ENCODE measurements around the gene ADNP2. TPM values are rescaled to one million over a fixed set of nuclear protein-coding genes. Genes with fewer than 3 reads are reported as not detected.

The ADNP2 gene
- total RNA-seq, 4 donors from 2014 or later = 18.1 to 22.6 (median 19.9) TPM

- H3K4me3 ChIP-seq (ENCODE audit: low read depth, poor library complexity, severe bottlenecking) = no peak overlapping the region
- 23 to 31% methylated on average over 23 of the region's 23 CpGs for WGBS, 2 donors
- no peak for TF ChIP-seq POLR2A (IDR thresholded peaks at IDR 0.05)
- peak in 1 of 3 donors; percentile 10 for TF ChIP-seq CTCF (IDR thresholded peaks at IDR 0.05)
- DNase-seq (ENCODE audit: low spot score in 2 of 2) = peak in 1 of 2 donors; percentile 91
- intact Hi-C loops (cut with DNase I; ENCODE audit: low total_unique reads) = no loop called here
These were observed 62.2 kb downstream of the ADNP2 start for GRCh38 chr18:80171054-80171872.

GRCh38 chr18:80172056-80172455, 63.0 kb downstream of the ADNP2 start:
- H3K4me3 ChIP-seq (ENCODE audit: low read depth, poor library complexity, severe bottlenecking) = no peak overlapping the region
- intact Hi-C loops (cut with DNase I; ENCODE audit: low total_unique reads) = no loop called here
- DNase-seq (ENCODE audit: low spot score in 2 of 2) = no peak
- no peak for TF ChIP-seq POLR2A (IDR thresholded peaks at IDR 0.05)
- no peak for TF ChIP-seq CTCF (IDR thresholded peaks at IDR 0.05)
- 53 to 55% methylated on average over 4 of the region's 4 CpGs for WGBS, 2 donors

- TF ChIP-seq POLR2A (IDR thresholded peaks at IDR 0.05) = no peak
- TF ChIP-seq CTCF (IDR thresholded peaks at IDR 0.05) = no peak
- no peak for DNase-seq (ENCODE audit: low spot score in 2 of 2)
- H3K4me3 ChIP-seq (ENCODE audit: low read depth, poor library complexity, severe bottlenecking) = no peak overlapping the region
- 87% methylated on average over 10 of the region's 10 CpGs for WGBS, 2 donors
- intact Hi-C loops (cut with DNase I; ENCODE audit: low total_unique reads) = no loop called here
These were observed 64.0 kb downstream of the ADNP2 start for GRCh38 chr18:80173060-80173459.

DNA sequence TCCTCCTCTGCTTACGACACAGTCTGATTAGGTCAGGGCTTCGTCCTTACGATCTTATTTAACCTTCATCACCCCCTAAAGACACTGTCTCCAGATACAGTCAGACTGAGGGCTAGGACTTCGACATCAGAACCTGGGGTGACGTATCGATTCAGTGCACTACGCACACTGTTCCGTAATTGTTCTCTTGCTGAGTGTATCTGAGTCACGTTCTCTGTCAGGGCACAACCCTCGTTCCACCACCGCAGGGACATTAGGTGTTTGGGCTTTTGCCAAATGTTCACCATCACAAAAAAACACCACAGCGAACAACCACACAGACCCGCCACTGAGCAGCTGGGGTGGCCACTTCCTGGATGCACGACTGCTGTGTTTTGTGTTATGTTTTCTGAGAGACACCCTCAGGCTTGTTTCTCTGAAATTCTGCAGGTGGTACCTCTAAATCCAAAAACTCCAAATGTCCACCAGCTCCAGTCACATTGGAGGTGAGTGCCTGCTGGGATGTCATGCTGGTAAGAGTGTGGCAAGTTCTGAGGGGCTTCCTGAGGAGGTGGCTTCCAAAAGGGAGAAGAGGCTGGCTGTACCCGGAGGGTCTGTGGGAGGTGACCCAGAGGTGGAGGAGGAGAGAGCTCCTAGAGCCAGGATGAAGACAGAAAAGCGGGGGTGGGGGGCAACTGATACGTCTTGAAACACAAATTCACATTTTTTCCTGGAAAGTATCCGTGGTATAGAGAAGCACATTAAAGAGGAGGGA, 66.6 kb downstream of the ADNP2 start:
- 57 to 58% methylated on average over 18 of the region's 18 CpGs for WGBS, 2 donors
- TF ChIP-seq CTCF (IDR thresholded peaks at IDR 0.05) (no peak), POLR2A (IDR thresholded peaks at IDR 0.05) (no peak)
- DNase-seq (ENCODE audit: low spot score in 2 of 2) = no peak
- intact Hi-C loops (cut with DNase I; ENCODE audit: low total_unique reads) = no loop called here
- no peak overlapping the region for H3K4me3 ChIP-seq (ENCODE audit: low read depth, poor library complexity, severe bottlenecking)

DNA sequence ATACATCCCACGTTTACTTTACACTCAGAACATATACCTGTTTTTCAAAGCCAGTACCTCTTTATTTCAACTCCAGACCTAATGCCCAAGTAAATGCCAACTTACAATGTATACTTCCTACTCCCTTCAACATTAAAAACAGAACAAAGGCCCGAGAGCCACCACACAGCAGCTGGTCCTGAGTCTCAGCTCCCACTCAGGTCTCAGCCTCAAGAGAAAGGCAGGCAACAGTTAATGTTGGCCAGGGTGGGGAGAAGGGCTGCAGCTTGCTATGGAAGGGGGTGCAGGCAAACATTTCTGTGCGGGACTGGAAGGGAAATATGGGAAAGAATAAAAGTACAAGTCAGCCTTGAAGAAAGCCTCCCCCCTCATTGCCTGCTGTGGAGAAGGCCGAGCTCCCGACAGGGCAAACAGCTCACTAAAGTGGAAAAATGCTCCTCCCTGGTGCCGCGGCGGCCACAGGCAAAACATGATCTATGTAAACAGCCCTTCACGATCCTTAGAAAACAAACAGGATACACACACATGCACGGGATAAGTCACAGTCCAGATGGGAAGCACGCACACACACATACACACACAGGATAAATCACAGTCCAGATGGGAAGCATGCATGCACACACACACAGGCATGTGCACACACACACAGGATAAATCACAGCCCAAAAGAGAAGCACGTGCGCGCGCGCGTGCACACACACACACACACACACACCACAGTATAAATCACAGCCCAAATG, 67.4 kb downstream of the ADNP2 start:
- no peak for DNase-seq (ENCODE audit: low spot score in 2 of 2)
- H3K4me3 ChIP-seq (ENCODE audit: low read depth, poor library complexity, severe bottlenecking) = no peak overlapping the region
- 28 to 37% methylated on average over 17 of the region's 17 CpGs for WGBS, 2 donors
- intact Hi-C loops (cut with DNase I; ENCODE audit: low total_unique reads) = no loop called here
- no peak for TF ChIP-seq POLR2A (IDR thresholded peaks at IDR 0.05)
- TF ChIP-seq CTCF (IDR thresholded peaks at IDR 0.05) = no peak
